Sigmoid colon (tissue), 7 donors: ENCODE data around the gene SAPCD1. TPM values are rescaled to one million over a fixed set of nuclear protein-coding genes. Genes with fewer than 3 reads are reported as not detected.

Source experiments
- DNase-seq: peaks from one replicate; pipeline ENCODE4 v3.0.0-alpha.2; 2019
- H3K27ac ChIP-seq, 4 donors: fragments of 200-600 bp; sonication (generic); one replicate each; pipeline ENCODE4 v1.5.1; 2016 to 2019; ENCODE audit warnings: mild to moderate bottlenecking in 1 of 4
- H3K27me3 ChIP-seq, 3 donors: fragments of 200-600 bp; sonication (generic); one replicate each; pipeline ENCODE4 v1.5.1; 2019; ENCODE audit warnings: mild to moderate bottlenecking in 1 of 3
- H3K36me3 ChIP-seq, 4 donors: fragments of 200-600 bp; sonication (generic); one replicate each; pipeline ENCODE4 v1.5.1; 2016 to 2019
- H3K4me1 ChIP-seq, 4 donors: fragments of 200-600 bp; sonication (generic); one replicate each; pipeline ENCODE4 v1.5.1; 2017 to 2019
- H3K4me3 ChIP-seq, 4 donors: fragments of 200-600 bp; sonication (generic); one replicate each; pipeline ENCODE4 v1.5.1; 2017 to 2019; ENCODE audit warnings: mild to moderate bottlenecking in 2 of 4, moderate library complexity in 1 of 4
- H3K9me3 ChIP-seq, 4 donors: fragments of 200-600 bp in 3 of 4; sonication (generic) in 3 of 4; one replicate each; pipeline versions ENCODE4 v1.5.1 to v1.6.1; 2013 to 2019
- EP300 ChIP-seq, 4 donors: sonication (generic); formaldehyde crosslinking; IDR thresholded peaks; one replicate each; pipeline ENCODE4 v1.6.1; 2017; ENCODE audit warnings: antibody characterized with exemption in 4 of 4
- POLR2A ChIP-seq, 2 donors: fragments of 450-650 bp; IDR thresholded peaks; one replicate each; pipeline ENCODE4 v1.6.1; 2016; ENCODE audit warnings: antibody characterized with exemption in 2 of 2, mild to moderate bottlenecking in 2 of 2, moderate library complexity in 2 of 2
- POLR2AphosphoS5 ChIP-seq, 4 donors: sonication (generic); formaldehyde crosslinking; IDR thresholded peaks; one replicate each; pipeline ENCODE4 v1.6.1; 2017; ENCODE audit warnings: antibody characterized with exemption in 4 of 4
- WGBS, 2 donors: extraction: QIAGEN DNeasy Blood & Tissue Kit; methylation state at CpG; one replicate each; pipeline ENCODE4 v1.1.7; 2013; 5-methylcytosine and 5-hydroxymethylcytosine counted together
- intact Hi-C: fragments of 100-400 bp; cut with DNase I; formaldehyde crosslinking; loops from one replicate; pipeline ENCODE4 v1.15.1; 2023
- polyA plus RNA-seq, 3 donors: library from polyadenylated mRNA; stranded (reverse); fragments of 200-250 nt; gene quantifications; one replicate each; pipeline ENCODE4 v1.2.3, GENCODE V29; 2013
- total RNA-seq, 4 donors: library from RNA; depleted of rRNA; stranded (reverse); fragments of >200 nt; gene quantifications; one replicate each; pipeline ENCODE4 v1.1.0, GENCODE V29; 2016
- TF ChIP-seq, protein P1 (sequence below), 4 experiments: fragments of 450-650 bp in 3 of 4; fragments of 200-600 bp in 1 of 4; IDR thresholded peaks; one replicate each; pipeline ENCODE4 v1.5.1; 2016 to 2019; ENCODE audit warnings: antibody characterized with exemption in 4 of 4, mild to moderate bottlenecking in 3 of 4, moderate library complexity in 2 of 4
- donor health status: healthy with polysubstance abuse.
- donor health status: Bipolar disorder and iron deficiency.
- donor health status: healthy.

Gene SAPCD1
- total and polyA plus RNA-seq, 7 donors = 1.2 to 8.7 (median 4.2) TPM; not detected in 2

DNA sequence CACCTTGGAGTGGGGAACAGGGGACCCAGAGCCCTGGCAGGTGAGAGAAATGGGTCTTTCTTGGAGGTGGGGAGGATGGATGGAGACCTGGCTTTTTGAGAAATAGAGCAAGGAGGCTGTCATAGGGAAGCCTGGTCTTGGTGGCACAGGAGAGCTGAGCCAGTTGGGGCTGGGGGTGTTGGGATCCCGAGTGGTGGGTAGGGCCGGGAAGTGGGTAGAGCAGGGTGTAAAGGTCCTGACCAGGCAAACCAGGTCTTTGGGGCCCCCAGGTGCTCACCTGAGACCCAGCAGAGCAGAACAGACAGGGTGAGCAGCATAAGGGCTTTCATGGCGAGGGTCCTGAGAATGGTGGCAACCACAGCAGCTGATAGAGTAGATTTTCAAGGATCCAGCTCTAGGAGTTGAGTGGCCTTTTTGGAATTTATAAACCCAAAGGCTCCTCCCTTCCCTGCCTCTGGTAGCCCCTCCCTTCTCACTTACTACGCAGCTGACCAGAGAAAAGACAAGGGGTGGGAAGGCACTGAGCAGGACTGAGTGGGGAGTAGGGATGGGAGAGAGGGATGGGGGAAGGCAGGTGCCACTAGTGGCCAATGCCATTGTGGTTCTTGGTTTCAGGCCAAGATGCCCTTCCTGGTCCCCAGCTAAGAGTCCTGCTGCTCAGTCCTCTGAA is 41.0 kb upstream of the SAPCD1 start, which contains the start of gene LY6G6C:
LY6G6C (minus strand) TSS at position 396 of the 670 bp plus-strand sequence; CDS start at position 329, 67 bp downstream.
- Histone ChIP-seq H3K4me1 (no peaks in the 10 kb centered on the region), H3K4me3 (no peak within 1 kb of the TSS), H3K36me3 (peaks cover 0 to 11% (median 4%) of the 10 kb centered on the region in 4 donors), H3K27me3 (no peaks in the 10 kb centered on the region), H3K9me3 (no peaks in the 10 kb centered on the region), H3K27ac (no peak within 1 kb of the TSS)
- TF ChIP-seq POLR2A (IDR thresholded peaks at IDR 0.05) = no peak
- no peak for TF ChIP-seq POLR2AphosphoS5 (IDR thresholded peaks at IDR 0.05)
- TF ChIP-seq EP300 (IDR thresholded peaks at IDR 0.05) = no peak
- TF ChIP-seq, protein P1, sequence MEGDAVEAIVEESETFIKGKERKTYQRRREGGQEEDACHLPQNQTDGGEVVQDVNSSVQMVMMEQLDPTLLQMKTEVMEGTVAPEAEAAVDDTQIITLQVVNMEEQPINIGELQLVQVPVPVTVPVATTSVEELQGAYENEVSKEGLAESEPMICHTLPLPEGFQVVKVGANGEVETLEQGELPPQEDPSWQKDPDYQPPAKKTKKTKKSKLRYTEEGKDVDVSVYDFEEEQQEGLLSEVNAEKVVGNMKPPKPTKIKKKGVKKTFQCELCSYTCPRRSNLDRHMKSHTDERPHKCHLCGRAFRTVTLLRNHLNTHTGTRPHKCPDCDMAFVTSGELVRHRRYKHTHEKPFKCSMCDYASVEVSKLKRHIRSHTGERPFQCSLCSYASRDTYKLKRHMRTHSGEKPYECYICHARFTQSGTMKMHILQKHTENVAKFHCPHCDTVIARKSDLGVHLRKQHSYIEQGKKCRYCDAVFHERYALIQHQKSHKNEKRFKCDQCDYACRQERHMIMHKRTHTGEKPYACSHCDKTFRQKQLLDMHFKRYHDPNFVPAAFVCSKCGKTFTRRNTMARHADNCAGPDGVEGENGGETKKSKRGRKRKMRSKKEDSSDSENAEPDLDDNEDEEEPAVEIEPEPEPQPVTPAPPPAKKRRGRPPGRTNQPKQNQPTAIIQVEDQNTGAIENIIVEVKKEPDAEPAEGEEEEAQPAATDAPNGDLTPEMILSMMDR (IDR thresholded peaks at IDR 0.05) = no peak
- WGBS, 2 donors = 84 to 91% methylated on average over 4 of the region's 4 CpGs
- DNase-seq = no peak
- intact Hi-C loops = no loop called here

DNA sequence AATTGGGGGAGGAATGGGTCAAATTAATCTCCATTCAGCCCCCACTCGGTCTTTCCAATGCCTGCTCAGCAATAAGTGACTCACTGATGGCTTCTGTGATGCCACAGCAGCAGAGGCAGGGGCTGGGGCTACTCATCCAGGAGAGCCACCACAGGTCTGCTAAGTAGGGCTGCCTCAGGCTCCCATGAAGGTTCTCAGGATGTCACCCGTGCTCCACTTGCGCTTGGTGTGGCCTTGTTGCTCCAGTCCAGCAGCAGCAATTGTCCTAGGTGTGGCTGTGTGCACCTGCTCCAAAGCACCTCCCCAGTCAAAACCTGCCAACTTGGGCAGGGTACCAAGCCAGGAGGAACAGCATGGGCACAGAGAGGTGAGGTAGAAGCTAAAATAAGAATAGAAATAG is 40.3 kb upstream of the SAPCD1 start:
- Histone ChIP-seq H3K4me1 (no peaks in the 10 kb centered on the region), H3K27me3 (no peaks in the 10 kb centered on the region), H3K4me3 (no peak overlapping the region), H3K36me3 (peaks cover 7 to 18% (median 10%) of the 10 kb centered on the region in 4 donors), H3K27ac (no peak overlapping the region), H3K9me3 (no peaks in the 10 kb centered on the region)
- DNase-seq = no peak
- no peak for TF ChIP-seq POLR2A (IDR thresholded peaks at IDR 0.05)
- no peak for TF ChIP-seq POLR2AphosphoS5 (IDR thresholded peaks at IDR 0.05)
- no peak for TF ChIP-seq EP300 (IDR thresholded peaks at IDR 0.05)
- TF ChIP-seq, protein P1 (IDR thresholded peaks at IDR 0.05) = no peak
- intact Hi-C loops = no loop called here
- 44 to 76% methylated on average over 3 of the region's 3 CpGs for WGBS, 2 donors

DNA sequence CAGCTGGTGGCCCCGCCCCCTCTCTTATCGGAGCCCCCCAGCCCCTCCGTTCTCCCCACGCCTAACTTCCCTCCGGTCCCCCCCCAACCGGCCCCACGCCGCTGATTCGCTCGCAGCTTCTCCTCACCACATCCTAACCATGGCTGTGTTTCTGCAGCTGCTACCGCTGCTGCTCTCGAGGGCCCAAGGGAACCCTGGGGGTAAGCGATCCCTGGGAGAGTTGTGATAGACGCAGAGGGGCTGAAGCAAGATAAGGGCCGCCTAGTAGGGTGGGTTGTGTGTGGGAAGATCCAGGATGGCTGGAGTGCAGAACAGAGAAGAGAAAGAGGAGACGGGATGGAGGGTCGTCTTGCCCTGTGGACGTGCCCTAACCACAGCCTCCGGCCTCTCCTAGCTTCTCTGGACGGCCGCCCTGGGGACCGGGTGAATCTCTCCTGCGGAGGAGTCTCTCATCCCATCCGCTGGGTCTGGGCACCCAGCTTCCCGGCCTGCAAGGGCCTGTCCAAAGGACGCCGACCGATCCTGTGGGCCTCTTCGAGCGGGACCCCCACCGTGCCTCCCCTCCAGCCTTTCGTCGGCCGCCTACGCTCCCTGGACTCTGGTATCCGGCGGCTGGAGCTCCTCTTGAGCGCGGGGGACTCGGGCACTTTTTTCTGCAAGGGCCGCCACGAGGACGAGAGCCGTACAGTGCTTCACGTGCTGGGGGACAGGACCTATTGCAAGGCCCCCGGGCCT is 39.0 kb upstream of the SAPCD1 start, which contains the start of gene MPIG6B:
MPIG6B (plus strand) TSS at position 129 of the 735 bp plus-strand sequence; CDS start at position 140, 11 bp downstream.
- peaks cover 8 to 23% (median 15%) of the 10 kb centered on the region in 4 donors for H3K36me3 ChIP-seq
- H3K27ac ChIP-seq = no peak within 1 kb of the TSS
- TF ChIP-seq POLR2AphosphoS5 (IDR thresholded peaks at IDR 0.05) (no peak), POLR2A (IDR thresholded peaks at IDR 0.05) (no peak)
- TF ChIP-seq, protein P1 (IDR thresholded peaks at IDR 0.05) = no peak
- intact Hi-C loops = no loop called here
- DNase-seq = no peak
- no peaks in the 10 kb centered on the region for H3K9me3 ChIP-seq
- no peaks in the 10 kb centered on the region for H3K27me3 ChIP-seq
- H3K4me3 ChIP-seq = no peak within 1 kb of the TSS
- peaks cover 0 to 12% (median 8%) of the 10 kb centered on the region in 4 donors for H3K4me1 ChIP-seq
- WGBS, 2 donors = 76 to 90% methylated on average over 46 of the region's 46 CpGs

DNA sequence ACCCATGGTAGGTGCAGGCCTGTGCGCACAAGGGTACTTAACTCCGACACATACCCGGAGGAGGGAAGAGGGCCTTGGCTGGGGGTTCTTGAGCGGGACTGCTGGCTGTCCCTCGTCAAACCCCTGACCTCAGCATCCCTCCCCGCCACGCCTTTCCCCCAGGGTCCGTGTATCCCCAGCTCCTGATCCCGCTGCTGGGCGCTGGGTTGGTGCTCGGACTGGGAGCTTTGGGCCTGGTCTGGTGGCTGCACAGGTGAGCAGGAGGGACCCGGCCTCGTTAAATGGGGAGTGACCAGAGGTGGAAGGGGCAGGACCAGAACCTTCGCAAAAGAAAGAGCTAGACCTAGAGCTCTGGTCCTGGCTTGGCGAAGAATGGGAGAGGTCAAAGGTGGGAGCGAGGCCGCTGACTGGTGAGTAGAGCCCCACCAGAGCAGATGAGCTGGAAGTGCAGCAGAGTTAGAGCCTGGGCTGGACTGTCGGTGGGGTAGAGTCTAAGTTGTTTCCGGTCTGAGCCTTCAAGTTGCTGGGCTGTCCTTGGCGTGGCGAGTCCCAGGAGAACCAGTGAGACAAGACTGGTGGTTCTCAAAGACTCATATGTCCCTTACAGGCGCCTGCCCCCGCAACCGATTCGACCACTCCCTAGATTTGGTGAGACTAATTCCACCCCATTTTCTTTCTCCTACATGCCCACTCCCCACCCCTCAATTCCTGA is 38.3 kb upstream of the SAPCD1 start:
- TF ChIP-seq POLR2AphosphoS5 (IDR thresholded peaks at IDR 0.05) (no peak), POLR2A (IDR thresholded peaks at IDR 0.05) (no peak), EP300 (IDR thresholded peaks at IDR 0.05) (no peak)
- TF ChIP-seq, protein P1 (IDR thresholded peaks at IDR 0.05) = no peak
- no peaks in the 10 kb centered on the region for H3K9me3 ChIP-seq
- H3K36me3 ChIP-seq = peaks cover 8 to 23% (median 15%) of the 10 kb centered on the region in 4 donors
- 93% methylated on average over 25 of the region's 25 CpGs for WGBS, 2 donors
- DNase-seq = no peak
- intact Hi-C loops = no loop called here
- H3K4me1 ChIP-seq = peaks cover 0 to 17% (median 14%) of the 10 kb centered on the region in 4 donors
- no peak overlapping the region for H3K27ac ChIP-seq
- H3K27me3 ChIP-seq = no peaks in the 10 kb centered on the region
- no peak overlapping the region for H3K4me3 ChIP-seq
